Natural killer cell (primary cell): ENCODE results near the gene STIP1. TPM values are rescaled to one million over a fixed set of nuclear protein-coding genes. Genes with fewer than 3 reads are reported as not detected.

Experiments used
- ATAC-seq, 3 donors: fragments of 150-1000 bp in 2 of 3; fragments of 200-7000 bp in 1 of 3; cut with Tn5 transposase; 1 replicate in 1 of 3; 2 replicates in 2 of 3; pipeline ENCODE4 v1.10.0; 2021; ENCODE audit warnings: mild to moderate bottlenecking in 2 of 3, moderate library complexity in 2 of 3
- DNase-seq, 2 donors: peaks; one replicate each; pipeline versions ENCODE4 v3.0.0 to v3.0.0-alpha.2; 2013 to 2021; ENCODE audit warnings: mixed read lengths in 1 of 2
- H3K27ac ChIP-seq: one replicate; pipeline ENCODE4 v1.5.1; 2013; ENCODE audit warnings: mild to moderate bottlenecking, low read length
- H3K27me3 ChIP-seq: one replicate; pipeline ENCODE4 v1.6.1; 2013; ENCODE audit warnings: low read length; ENCODE audit not compliant: control insufficient read depth, insufficient read depth
- H3K36me3 ChIP-seq: one replicate; pipeline ENCODE4 v1.6.1; 2013; ENCODE audit warnings: low read length; ENCODE audit not compliant: control insufficient read depth, insufficient read depth
- H3K4me1 ChIP-seq: one replicate; pipeline ENCODE4 v1.6.1; 2013; ENCODE audit warnings: low read length; ENCODE audit not compliant: control insufficient read depth, insufficient read depth
- H3K4me3 ChIP-seq: one replicate; pipeline ENCODE4 v1.5.1; 2013; ENCODE audit warnings: low read length
- H3K9me3 ChIP-seq: one replicate; pipeline ENCODE4 v1.6.1; 2013; ENCODE audit warnings: low read length; ENCODE audit not compliant: control insufficient read depth, insufficient read depth
- H3K27ac Mint-ChIP-seq, 2 donors: one replicate each; pipeline ENCODE4 v1.8.0; 2022; ENCODE audit warnings: mild to moderate bottlenecking in 2 of 2, mixed read lengths in 2 of 2, moderate library complexity in 1 of 2
- H3K27me3 Mint-ChIP-seq, 2 donors: one replicate each; pipeline ENCODE4 v1.8.0; 2022; ENCODE audit warnings: low read depth in 2 of 2, mixed read lengths in 2 of 2
- H3K36me3 Mint-ChIP-seq: one replicate; pipeline ENCODE4 v1.8.0; 2022; ENCODE audit warnings: mixed read lengths
- H3K4me1 Mint-ChIP-seq, 2 donors: one replicate each; pipeline ENCODE4 v1.8.0; 2022; ENCODE audit warnings: mixed read lengths in 2 of 2
- H3K4me3 Mint-ChIP-seq: one replicate; pipeline ENCODE4 v1.8.0; 2022; ENCODE audit warnings: mild to moderate bottlenecking, moderate library complexity, mixed read lengths
- H3K9me3 Mint-ChIP-seq, 2 donors: one replicate each; pipeline ENCODE4 v1.8.0; 2022; ENCODE audit warnings: mixed read lengths in 2 of 2
- WGBS: methylation state at CpG from one replicate; pipeline ENCODE4 v1.1.7; 2013; ENCODE audit warnings: missing lambda C conversion rate; ENCODE audit not compliant: insufficient coverage; 5-methylcytosine and 5-hydroxymethylcytosine counted together
- intact Hi-C: fragments of 100-400 bp; cut with micrococcal nuclease; formaldehyde crosslinking; loops from one replicate; pipeline ENCODE4 v1.14.2; 2022
- total RNA-seq, 4 donors: library from RNA; stranded (reverse); fragments of 120-200 nt in 1 of 4; gene quantifications; one replicate each; pipeline versions ENCODE4 v1.2.3 to v1.2.4, GENCODE V29; 2013 to 2022
- TF ChIP-seq, protein P1 (sequence below): fragments of 200-600 bp; IDR thresholded peaks from one replicate; pipeline ENCODE4 v1.8.0; 2022; ENCODE audit warnings: antibody characterized with exemption

The STIP1 gene
- total RNA-seq, 3 donors from 2014 or later (not counting 1 experiment from before 2014, with no cell fraction given): 80.9 to 110 (median 85.1) TPM

DNA sequence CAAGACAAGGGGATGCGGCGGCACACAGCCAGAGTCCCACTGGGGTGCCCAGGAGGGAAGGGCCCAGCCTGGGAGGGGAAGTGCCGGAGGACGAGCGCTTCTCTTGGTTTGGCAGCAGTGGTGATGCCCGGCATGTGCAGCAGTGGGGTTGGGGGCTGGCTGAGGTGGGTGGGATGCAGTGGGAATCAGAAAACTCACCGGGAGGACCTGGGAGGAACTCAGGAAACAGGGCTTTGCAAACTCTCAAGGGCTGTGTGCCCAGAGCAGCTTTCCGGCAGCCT is 23.5 kb downstream of the STIP1 start:
- Mint-ChIP-seq H3K27ac (peak overlapping the region; percentile 88 to 96), H3K4me3 (no peak overlapping the region), H3K9me3 (no peaks in the 10 kb centered on the region), H3K36me3 (peaks cover 8% of the 10 kb centered on the region), H3K4me1 (peaks cover 34 to 59% of the 10 kb centered on the region in 2 donors), H3K27me3 (no peaks in the 10 kb centered on the region)
- intact Hi-C loops: loop anchor here (5.0 kb wide), 1 partner anchor 133 kb away; the partner anchor contains the start of gene CCDC88B
- ATAC-seq (no peak), DNase-seq (no peak)
- Histone ChIP-seq H3K9me3 (no peaks in the 10 kb centered on the region), H3K4me3 (no peak overlapping the region), H3K27ac (no peak overlapping the region), H3K27me3 (no peaks in the 10 kb centered on the region), H3K4me1 (peaks cover 45% of the 10 kb centered on the region), H3K36me3 (peaks cover 39% of the 10 kb centered on the region)
- WGBS: 92% methylated on average over 8 of the region's 8 CpGs
- TF ChIP-seq, protein P1, sequence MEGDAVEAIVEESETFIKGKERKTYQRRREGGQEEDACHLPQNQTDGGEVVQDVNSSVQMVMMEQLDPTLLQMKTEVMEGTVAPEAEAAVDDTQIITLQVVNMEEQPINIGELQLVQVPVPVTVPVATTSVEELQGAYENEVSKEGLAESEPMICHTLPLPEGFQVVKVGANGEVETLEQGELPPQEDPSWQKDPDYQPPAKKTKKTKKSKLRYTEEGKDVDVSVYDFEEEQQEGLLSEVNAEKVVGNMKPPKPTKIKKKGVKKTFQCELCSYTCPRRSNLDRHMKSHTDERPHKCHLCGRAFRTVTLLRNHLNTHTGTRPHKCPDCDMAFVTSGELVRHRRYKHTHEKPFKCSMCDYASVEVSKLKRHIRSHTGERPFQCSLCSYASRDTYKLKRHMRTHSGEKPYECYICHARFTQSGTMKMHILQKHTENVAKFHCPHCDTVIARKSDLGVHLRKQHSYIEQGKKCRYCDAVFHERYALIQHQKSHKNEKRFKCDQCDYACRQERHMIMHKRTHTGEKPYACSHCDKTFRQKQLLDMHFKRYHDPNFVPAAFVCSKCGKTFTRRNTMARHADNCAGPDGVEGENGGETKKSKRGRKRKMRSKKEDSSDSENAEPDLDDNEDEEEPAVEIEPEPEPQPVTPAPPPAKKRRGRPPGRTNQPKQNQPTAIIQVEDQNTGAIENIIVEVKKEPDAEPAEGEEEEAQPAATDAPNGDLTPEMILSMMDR: no peak

GRCh38 chr11:64210301-64211020 is 24.5 kb downstream of the STIP1 start:
- Mint-ChIP-seq H3K27ac (peak overlapping the region; percentile 88 to 96), H3K4me3 (no peak overlapping the region), H3K4me1 (peaks cover 30 to 55% of the 10 kb centered on the region in 2 donors), H3K9me3 (no peaks in the 10 kb centered on the region), H3K27me3 (no peaks in the 10 kb centered on the region), H3K36me3 (peaks cover 8% of the 10 kb centered on the region)
- H3K27ac ChIP-seq: no peak overlapping the region
- peaks cover 47% of the 10 kb centered on the region for H3K36me3 ChIP-seq
- intact Hi-C loops: no loop called here
- TF ChIP-seq, protein P1: no peak
- DNase-seq (no peak), ATAC-seq (no peak)
- 96% methylated on average over 24 of the region's 24 CpGs for WGBS
- peaks cover 35% of the 10 kb centered on the region for H3K4me1 ChIP-seq
- H3K9me3 ChIP-seq: no peaks in the 10 kb centered on the region
- H3K27me3 ChIP-seq: no peaks in the 10 kb centered on the region
- H3K4me3 ChIP-seq: no peak overlapping the region

- DNase-seq: no peak
- 94% methylated on average over 28 of the region's 30 CpGs for WGBS
- no peak overlapping the region for H3K4me3 Mint-ChIP-seq
- H3K9me3 ChIP-seq: no peaks in the 10 kb centered on the region
- peaks cover 8% of the 10 kb centered on the region for H3K36me3 Mint-ChIP-seq
- H3K27me3 Mint-ChIP-seq: no peaks in the 10 kb centered on the region
- ATAC-seq: no peak
- TF ChIP-seq, protein P1: no peak
- H3K27me3 ChIP-seq: no peaks in the 10 kb centered on the region
- H3K4me1 ChIP-seq: peaks cover 27% of the 10 kb centered on the region
- H3K9me3 Mint-ChIP-seq: no peaks in the 10 kb centered on the region
- intact Hi-C loops: no loop called here
- no peak overlapping the region for H3K4me3 ChIP-seq
- no peak overlapping the region for H3K27ac ChIP-seq
- peaks cover 23 to 46% of the 10 kb centered on the region in 2 donors for H3K4me1 Mint-ChIP-seq
- H3K27ac Mint-ChIP-seq: peak overlapping the region in 1 of 2 donors; percentile 58
- peaks cover 47% of the 10 kb centered on the region for H3K36me3 ChIP-seq
These were observed 25.4 kb downstream of the STIP1 start for GRCh38 chr11:64211181-64211872.
